Amygdala (tissue), 56 donors: Measurements from ENCODE around the gene GPR143.

ENCODE experiments used
- DNase-seq, 56 donors: peaks; one replicate each; lab custom pipeline; 2025; lab: John Stamatoyannopoulos, UW

Gene GPR143

DNA sequence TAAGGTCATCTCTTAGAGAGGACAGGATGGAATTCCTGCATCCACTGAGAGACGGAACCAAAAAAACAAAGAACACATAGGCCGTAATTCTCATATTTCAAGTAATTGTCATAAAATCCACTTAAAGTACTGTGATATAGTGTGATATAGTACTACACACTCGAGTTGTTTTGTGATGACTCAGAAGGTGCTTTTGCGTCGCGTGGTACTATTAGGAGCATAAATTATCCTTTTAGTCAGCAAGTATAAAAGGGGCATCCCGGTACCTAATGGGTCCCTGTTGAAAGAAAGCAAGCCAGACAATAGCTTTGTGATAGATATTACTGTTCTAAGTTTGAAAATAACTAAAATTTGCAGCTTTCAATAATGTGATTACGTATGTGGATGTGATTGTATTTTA lies 55.3 kb downstream of the GPR143 start:
- no peak for DNase-seq

DNA sequence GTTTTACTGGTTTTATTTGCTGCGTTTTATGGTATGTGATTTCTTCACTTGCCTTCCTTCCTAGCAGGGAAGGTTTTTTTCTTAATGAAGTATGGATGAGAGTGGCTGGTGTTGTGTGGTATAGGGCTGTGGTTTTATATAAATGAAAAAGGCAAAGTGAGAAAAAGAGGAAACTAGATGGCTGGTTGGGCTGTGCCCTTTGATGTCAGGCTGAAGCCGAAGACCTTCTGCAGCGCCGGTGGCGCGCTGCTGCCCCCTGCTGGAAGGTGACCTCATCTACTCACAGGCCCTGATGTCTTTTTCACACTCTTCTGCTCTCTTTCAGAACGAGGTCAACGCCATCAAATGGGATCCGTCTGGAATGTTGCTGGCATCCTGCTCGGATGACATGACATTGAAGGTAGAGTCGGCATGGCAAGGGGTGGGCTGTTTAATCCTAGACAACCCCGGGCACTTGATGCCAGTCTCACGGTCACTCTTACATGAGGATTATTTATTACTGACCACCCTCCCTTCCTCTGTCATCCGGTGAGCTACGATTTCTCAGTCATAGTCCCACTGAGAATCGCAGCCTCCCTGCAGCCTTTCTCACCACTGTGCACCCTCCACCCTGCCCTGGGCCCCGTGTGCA lies 56.6 kb downstream of the GPR143 start:
- peak in 52 of 56 donors; percentile 0 to 83 (median 30) for DNase-seq

DNA sequence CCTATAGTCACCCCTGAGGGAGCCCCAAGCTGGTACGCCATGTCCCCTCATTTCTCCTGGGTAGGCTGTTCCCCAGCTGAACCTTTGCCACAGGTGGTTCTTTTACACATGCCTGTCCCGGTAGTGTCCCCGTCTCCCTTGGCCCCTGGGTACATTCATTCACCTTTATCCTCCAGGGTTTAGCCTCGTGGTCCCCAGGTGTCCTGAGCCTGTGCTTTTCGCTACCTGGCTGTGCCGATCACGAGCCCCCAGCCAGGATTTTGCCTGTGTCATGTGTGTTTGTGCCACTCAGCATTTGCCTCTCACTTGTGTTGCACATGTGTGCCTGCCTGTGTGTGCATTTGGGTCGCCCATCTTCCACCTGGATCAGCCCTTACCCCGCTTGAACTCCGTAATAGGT lies 57.6 kb downstream of the GPR143 start:
- no peak for DNase-seq

DNA sequence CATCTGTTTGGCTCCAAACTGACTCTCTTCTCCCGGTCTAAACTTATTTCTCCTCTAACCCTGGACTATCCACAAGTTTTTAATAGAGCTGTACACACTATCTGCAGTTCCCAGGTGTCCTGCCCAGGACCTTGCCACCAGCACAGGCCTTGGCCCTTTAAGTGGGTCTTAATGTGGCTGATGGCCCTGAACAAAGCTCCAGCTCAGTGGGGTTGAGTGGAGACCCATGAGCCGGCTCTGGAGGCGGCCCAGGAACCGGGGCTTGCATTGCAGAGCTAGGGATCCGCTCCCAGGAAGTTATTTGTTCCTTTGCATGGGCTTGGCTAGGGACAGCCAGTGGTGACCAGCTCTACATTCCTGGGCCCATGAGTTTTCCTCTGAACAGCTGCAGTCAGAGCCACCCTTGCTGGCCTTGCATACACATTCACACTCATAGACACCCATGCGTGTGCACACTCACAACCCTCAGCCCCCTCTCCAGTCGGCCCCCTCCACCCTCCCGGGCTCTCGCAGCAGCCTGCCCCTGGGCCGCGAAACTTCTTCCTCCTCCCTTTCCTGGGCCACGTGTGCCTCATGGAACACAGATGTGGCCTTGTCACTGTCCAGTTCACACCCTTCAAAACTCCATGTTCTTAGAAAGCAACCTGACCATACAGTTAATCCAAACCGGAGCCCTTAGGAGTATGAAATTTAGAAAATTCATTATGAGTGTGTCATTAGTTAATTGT lies 58.2 kb downstream of the GPR143 start:
- DNase-seq = peak in 1 of 56 donors; percentile 4

DNA sequence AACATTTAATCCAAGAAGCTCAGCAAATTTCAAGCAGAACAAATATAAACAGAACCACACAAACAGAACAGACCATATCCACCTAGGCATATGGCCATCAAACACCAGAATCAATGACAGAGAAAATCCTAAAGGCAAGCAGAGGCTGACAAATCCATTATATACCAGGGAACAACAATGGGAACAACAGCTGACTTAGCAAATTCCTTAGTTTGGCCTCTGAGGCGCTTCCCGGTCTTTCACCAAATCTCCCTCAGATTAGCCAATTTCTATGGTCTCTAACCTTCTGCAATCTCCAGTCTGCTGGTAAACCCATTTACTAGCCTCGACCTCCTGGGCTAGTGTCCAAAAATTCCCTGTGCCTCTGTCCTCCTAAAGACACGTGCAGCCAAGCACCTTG lies 59.2 kb downstream of the GPR143 start:
- DNase-seq = no peak

DNA sequence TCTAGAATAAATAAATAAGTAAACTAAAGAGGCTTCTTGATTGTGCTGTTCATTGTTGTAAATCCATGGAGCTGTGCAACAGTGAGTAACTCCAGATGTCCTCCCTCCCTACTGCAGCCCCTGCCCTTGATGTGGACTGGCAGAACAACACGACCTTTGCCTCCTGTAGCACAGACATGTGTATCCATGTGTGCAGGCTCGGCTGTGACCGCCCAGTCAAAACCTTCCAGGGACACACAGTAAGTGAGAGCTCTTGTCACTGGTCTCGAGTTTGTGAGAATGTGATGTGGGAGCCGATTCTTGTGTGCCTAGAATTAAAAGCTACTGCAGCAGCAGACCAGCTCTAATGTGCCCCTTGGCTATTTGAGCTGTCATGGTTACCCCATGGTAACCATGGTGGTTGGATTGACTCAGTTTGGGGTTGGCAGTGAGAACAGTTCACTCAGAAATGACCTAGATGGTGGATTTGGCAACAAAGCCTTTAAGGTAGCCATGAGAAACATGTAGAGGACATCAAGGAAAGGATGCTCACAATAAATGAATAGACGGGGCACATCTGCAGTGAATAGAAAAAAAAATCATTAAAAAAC lies 60.7 kb downstream of the GPR143 start:
- no peak for DNase-seq

DNA sequence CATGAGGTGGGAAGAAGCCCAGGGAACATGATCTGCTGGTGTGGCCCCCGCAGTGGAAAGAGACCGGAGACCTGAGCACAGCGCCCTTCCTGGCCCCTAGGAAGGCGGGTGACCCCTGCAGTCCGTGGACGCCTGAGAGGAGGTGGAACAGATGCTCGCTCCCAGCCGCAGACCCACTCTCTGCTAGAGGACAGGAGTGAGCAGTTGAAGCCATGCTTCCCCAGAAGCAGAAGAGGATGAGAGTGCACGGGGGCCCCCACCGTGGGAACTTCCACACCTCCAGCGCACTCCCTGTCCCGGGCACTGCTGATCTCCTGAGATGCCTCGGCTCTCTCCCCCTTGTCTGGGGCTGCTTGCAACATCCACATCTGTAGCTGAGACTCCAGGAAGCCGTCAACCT lies 62.2 kb downstream of the GPR143 start:
- no peak for DNase-seq

DNA sequence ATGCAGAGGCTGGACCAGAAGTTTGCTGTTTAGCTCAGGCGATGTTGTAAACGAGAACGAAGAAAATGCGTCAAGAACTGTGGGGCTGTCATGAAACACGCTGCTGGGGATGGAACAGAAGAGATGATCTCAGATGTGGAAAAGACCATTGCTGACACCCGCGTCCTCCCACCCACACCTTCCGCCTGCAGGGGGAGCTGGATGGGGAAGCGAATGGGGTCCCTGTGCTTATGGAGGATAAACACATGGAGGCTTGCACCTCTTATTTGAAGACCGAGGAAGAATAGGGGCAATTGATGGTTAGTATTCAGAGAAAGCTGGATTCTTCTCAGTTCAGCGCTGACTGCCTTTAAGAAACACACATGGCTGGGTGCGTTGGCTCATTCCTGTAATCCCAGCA lies 63.9 kb downstream of the GPR143 start:
- DNase-seq = no peak

DNA sequence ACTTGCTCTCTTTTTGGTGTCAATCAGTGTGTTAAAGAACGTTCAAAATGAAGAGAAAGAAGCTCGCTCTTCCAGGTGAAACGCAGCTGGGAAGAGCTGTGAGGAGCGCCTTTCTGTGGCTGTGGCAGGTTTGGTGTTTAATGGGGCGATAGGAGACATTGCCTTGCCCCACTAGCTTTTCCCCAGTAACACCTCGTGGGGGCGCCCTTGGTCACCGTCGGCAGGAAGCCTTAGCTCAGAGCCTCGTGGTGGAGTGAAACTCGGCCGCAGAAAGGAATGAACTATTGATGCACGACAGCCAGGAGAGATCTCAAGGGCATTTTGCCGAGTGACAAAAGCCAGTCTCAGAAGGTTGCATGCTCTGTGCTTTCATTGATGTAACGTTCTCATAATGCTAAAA lies 65.1 kb downstream of the GPR143 start:
- no peak for DNase-seq

DNA sequence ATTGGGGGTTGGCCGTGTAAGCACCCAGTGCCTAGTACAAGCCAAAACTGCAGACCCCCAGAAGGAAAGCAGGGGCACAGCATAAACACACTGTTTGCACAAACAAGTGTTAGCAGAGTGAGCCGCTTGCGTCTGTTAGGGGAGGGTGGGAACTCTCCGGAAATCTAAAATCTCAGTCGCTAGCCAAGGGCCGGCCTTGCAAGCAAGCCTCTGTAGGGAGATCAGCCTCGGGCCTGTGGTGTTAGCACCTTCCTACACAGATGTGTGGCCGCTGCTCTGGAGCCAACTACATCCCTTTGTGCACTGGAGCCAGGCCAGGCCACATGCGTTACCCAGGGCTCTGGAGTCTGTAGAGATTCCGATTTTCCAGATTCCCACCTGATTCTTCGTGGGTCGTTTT lies 67.1 kb downstream of the GPR143 start:
- DNase-seq = no peak

DNA sequence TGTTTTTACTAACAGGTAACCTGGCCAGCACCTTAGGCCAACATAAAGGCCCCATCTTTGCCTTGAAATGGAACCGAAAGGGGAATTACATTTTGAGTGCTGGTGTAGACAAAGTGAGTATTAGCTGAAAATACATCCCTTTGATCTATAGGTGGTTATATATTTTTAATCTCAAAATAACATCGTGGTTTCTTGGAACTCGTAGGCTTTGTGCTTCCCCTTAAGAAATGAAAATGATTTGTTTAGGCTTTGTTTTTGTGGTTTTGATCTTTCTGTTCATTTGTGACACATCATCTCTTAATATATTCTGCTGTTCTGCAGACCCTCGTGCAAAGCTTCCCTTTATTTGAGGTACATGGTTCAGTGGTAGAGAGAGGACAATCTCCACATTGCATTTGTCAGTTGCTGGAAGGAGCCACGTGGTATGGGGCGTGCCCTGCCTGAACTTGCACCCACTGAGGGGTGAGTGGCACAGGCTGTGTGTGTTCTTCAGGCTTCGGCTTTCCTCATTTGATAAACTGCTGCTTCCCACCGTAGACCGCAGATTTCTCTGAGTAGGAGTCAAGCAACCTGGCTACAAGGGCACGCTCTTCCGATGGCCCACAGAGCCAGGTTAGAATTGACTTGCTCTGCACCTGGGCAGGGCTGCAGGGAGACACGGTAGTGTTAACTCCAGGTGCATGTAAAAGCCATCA lies 72.2 kb downstream of the GPR143 start:
- no peak for DNase-seq

DNA sequence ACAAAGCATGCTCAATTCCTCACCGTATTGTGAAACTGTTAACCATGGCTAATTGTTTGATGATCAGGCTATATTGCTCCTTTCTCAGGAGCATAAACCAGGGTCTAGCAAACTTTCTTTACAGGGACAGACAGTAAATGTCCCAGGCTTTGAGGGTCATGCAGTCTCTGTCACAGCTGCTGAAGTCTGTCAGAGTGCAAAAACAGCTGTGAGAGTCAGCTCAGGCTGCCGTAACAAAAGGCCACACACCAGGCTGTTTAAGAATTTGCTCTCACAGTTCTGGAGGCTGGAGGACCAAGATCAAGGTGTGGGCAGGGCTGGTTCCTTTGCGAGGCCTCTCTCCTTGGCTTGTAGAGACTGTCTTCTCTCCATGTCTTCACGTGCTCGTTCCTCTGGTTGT lies 75.6 kb downstream of the GPR143 start:
- DNase-seq = no peak

DNA sequence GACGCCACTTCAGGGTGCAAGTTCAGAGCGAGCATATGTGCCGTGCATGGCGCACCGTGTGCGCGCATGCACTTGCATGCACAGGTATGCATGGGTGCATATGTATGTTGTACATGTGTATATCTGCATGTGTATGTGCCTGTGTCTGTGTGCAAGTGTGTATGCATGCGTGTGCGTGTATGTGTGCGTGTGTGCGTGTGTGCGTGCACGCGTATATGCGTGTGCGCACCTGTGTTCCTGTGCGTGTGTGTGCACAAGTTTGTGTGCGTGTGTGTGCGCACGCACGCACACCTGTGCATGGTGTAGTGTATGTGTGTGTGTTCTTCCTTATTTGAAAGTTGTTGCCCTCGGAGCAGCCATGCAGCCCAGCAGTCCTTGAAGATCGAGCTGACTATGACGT lies 76.8 kb downstream of the GPR143 start:
- no peak for DNase-seq

DNA sequence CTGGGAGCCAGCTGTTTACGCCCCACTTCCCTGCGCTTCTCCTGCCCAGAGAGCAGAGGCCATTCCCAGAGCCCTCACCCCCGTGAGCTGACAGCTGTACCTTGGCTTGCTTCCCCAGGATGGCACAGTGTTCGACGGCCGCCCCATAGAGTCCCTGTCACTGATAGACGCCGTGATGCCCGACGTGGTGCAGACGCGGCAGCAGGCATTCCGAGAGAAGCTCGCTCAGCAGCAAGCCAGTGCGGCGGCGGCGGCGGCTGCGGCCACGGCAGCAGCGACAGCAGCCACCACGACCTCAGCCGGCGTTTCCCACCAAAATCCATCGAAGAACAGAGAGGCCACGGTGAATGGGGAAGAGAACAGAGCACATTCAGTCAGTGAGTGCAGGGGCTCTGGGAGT lies 77.7 kb downstream of the GPR143 start:
- no peak for DNase-seq

DNA sequence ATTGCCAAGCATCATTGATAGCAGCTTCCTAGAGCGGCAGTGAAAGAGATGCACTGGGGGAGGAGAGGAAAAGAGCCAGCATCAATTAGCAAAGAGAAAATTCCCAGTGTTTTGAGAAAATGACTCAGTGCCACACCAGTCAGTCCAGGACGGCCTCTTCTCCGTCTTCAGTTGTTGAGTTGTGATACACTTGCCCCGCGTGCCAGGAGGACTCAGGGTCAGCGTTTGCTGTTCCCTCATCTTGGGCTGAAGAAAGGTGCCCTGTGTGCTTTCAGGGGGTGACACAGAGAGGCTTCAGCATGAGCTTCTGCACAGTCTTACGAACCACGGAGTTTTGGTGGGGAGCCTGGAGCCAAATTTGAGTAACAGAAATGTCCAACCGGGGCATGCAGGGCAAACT lies 82.3 kb downstream of the GPR143 start:
- no peak for DNase-seq

DNA sequence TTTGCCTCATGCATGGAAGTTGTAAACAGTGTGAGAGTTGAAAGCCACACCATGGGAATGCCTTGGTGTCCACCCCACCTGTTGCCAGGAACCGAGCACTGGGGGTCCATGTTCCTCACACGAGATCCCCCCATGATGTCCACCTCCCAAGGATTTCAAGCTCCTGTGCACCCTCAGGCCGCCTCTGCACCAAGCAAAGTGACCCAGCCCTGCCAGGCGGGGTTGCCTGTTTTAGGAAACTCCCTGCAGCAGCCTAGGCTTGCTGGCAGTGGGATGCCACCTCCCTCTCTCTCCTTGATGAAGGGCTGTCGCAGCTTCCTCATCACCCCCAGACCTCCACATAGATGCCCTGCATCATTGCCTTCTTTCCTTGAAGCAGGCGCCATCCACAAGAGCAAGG lies 82.8 kb downstream of the GPR143 start:
- DNase-seq = peak in 1 of 56 donors; percentile 0

DNA sequence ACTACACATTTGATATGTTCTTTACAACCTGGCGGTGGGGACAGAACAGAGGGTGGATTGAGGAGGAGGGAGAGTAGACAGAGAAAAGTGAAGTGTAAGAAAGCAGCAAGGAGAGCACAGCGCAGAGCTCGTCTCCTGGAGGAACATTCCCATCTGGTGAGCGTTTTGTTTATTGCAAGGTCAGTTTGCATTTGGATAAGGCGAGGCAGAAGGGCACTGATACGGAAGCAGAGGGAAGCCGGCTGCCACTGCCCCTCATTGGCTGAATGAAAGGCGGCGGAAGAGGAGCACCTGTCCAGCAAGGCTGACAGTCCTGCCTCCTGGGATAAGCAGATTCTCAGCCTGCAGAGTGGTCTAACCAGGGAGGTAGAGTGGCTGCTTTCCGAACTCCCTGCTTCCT lies 83.2 kb downstream of the GPR143 start:
- DNase-seq = peak in 1 of 56 donors; percentile 2

DNA sequence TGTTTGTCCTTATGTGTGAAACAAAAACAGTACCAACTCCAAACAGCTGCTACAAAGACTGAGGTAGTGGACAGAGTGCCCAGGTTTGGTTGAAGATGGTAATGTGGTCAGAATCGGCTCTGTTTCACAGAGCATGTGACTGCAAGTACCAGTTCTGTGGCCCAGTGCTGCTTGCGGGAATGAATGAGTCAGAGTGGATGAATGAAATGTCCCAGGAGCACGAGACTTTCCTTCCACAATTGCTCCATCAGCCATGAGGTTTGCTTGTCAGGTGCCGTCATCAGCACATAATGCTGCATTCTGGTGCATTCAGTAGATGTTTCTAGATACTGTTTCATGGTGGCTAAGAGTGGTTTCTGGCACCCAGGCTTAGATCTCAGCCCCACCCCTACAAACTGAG lies 84.2 kb downstream of the GPR143 start:
- peak in 1 of 56 donors; percentile 0 for DNase-seq

DNA sequence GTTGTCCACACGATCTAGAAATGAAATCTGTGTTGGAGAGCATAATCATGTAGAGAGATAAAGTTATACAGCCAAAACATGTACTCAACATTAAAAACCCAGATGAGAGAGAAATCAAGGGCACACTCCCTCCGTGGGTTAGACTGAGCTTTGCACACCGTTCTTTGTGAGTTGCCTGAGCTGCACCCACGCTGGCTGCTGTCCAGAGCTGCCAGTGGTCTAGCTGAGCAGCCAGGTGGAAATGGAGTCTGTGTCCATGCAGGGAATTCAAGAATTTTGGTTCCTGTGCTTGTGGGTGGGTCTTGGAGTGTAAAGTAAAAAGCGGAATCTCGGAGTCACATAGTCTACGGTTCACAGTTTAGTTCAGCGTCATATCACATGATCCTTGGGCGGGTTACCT lies 84.6 kb downstream of the GPR143 start:
- DNase-seq = no peak

DNA sequence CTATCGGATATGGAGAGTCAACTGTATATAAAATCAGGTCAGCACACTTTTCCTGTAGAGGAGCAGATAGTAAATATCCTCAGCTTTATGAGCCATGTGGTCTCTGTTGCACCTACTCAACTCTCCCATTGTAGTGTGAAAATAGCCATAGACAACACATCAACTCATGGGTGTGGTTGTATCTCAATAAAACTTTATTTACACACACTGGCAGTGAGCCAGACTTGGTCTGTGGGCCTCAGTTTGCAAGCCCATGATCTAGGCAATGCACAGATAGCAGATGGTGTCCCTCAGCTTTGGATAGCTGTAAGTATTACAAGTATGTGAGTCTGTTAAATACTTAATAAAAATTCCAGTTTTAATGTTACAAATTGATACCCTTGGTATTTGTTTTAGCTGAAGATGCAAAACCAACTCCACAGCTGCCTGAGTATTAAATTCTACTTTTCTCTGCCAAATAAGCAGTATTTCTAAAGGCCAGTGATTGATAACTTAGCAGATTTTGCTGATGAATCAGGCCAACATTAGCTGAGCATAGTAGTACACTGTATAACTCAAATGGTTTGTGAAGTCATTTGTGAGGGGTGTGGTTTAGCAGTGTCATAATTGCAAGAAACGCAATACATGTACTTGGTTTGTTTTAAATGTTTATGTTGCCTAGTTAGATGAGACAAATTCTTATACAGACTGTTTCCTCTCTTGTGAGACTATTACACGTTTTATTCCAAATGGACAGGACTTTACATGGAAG lies 87.3 kb downstream of the GPR143 start:
- no peak for DNase-seq
